ENCODE results near the gene HNRNPF.

DNA sequence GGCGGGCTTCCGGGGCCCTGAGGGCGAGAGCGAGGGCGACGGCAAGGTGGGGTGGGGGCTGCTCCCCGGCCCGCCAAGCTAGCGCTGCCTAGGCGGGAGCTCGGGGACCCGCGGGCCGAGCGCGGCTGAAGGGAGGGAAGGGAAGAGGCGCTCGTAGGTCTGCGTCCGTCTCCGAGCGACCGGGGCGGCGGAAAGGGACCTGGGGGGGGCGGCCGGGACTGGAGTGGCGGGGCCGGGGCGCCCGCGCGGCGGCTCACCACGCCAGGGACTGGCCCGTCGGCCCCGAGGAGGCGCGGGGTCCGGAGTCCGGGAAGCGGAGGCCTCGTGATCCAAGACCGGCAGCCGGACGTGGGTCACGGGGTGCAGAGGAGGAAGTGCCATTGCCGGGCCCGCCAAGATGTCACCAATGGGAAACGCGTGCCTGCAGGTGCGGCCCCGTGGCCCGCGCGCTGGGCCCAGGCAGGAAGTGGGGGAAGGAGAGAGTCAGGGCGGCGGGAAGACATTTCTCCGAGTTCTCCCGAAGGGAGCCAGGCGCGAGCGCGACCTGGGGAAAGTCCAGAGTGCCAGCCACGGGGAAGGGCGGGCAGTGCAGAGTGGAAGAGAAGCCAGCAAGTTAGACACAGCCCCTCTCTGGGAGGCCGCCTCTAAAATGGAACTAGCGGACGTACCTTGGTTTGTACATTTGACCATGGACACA, 11.9 kb downstream of the HNRNPF start:
- no peak for TF ChIP-seq EZH2 (IDR thresholded peaks at IDR 0.05; ENCODE audit: borderline replicate concordance, low read length)
- TF ChIP-seq, protein P1, sequence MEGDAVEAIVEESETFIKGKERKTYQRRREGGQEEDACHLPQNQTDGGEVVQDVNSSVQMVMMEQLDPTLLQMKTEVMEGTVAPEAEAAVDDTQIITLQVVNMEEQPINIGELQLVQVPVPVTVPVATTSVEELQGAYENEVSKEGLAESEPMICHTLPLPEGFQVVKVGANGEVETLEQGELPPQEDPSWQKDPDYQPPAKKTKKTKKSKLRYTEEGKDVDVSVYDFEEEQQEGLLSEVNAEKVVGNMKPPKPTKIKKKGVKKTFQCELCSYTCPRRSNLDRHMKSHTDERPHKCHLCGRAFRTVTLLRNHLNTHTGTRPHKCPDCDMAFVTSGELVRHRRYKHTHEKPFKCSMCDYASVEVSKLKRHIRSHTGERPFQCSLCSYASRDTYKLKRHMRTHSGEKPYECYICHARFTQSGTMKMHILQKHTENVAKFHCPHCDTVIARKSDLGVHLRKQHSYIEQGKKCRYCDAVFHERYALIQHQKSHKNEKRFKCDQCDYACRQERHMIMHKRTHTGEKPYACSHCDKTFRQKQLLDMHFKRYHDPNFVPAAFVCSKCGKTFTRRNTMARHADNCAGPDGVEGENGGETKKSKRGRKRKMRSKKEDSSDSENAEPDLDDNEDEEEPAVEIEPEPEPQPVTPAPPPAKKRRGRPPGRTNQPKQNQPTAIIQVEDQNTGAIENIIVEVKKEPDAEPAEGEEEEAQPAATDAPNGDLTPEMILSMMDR (conservative IDR thresholded peaks at IDR 0.05 in 1 of 2, IDR thresholded peaks at IDR 0.05 in 1 of 2; ENCODE audit: extremely low read depth in 1 of 2, insufficient read depth in 1 of 2, low read depth in 1 of 2, low read length in 2 of 2), result no peak
